ENCODE results near the gene IRF6.

Gene IRF6

DNA sequence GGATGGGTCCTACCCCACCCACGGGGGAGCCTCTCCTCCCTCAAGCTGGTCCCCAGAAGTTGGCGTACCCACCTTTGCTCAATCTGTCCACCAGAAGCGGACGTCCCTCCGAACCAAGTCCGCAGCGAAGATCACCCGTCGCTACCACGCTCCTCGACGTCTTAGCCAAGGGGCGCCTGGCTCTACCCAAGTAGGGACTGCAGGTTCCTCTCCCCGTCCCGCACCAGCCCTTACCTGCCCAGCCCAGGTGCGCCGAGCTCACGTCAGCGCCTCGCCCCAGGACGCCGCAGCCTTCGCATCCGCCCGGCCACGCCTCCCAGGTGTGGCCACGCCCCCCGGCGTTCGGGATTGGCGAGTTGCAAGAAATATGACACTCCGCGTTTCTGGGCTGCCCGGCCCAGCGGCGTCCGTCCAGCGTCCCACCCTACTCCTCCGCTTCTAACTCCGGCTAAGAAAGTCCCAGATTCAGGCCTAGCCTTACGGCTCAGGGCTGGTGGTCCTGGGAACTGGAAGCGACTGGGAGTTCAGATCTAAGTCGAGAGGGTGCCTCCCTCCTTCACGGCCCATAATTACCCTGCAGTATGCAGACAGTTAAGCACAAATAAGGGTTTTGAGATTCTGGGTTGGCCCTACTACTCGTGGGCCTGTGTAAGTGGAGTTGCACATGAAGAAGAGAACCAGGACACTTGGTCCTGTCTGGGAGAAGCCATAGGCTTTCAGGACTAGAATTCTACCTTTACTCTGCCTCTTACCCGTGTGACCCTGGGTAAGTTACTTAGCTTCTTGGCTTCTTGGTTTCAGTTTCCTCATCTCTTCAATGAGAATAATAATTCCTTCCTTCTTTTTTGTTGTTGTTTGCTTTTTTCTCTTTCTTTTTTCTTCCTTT is at the start of gene IRF6:
Gene IRF6, minus strand, starts transcription at position 268 of the 886 bp plus-strand sequence. CDS start 4,729 bp downstream, outside the sequence.
- no peak for TF ChIP-seq JUND (IDR thresholded peaks at IDR 0.05; ENCODE audit: low read depth)
- in situ Hi-C loops (cut with HindIII; ENCODE audit: low pct_unique_long_range_greater_than_20kb, low sequenced_read_pairs) = no loop called here
- DNase-seq (ENCODE audit: low read depth in 1 of 2, low spot score in 1 of 2) = peak; percentile 83 to 98

DNA sequence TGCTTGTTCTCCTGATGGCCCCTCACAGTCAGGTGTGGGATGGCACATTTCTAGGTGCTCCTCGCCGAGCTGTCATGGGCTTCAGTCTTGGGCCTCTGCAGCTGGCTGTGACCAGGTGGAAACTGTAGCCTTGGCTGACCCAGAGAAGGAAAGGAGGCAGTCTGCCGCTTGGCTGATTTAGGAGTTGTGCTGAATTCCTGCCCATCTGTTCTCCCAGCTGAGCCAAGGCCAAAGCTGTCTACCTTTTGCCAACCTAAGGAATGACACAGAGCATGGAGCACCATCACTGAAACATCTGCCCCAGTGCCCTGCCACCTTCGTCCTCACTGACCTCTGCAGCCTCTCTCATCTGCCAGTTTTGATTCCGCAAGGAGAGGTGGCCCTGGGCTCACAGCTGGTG is 49.7 kb upstream of the IRF6 start:
- no peak for DNase-seq (ENCODE audit: low read depth in 1 of 2, low spot score in 1 of 2)
- no peak for TF ChIP-seq JUND (IDR thresholded peaks at IDR 0.05; ENCODE audit: low read depth)
- in situ Hi-C loops (cut with HindIII; ENCODE audit: low pct_unique_long_range_greater_than_20kb, low sequenced_read_pairs) = no loop called here

DNA sequence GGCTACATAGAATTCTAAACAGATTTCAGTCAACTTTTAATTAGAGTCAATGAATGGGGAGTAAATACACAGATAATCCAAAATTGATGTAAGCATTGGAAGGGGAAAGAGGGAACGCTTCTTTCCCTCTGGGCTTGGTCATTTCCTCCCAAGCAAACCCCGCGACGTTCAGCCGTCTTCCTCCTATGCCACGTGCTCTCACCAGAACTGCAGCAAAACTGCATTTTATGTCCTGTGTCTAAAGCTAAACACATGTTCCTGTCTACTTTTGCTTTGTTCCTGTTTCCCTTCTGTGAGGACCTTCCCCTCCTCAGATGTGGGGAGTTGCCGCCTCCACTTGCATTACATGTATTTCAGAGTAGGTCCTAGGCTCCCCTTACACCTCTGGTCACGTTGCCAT is 49.1 kb upstream of the IRF6 start:
- no peak for TF ChIP-seq JUND (IDR thresholded peaks at IDR 0.05; ENCODE audit: low read depth)
- in situ Hi-C loops (cut with HindIII; ENCODE audit: low pct_unique_long_range_greater_than_20kb, low sequenced_read_pairs) = no loop called here
- DNase-seq (ENCODE audit: low read depth in 1 of 2, low spot score in 1 of 2) = no peak

DNA sequence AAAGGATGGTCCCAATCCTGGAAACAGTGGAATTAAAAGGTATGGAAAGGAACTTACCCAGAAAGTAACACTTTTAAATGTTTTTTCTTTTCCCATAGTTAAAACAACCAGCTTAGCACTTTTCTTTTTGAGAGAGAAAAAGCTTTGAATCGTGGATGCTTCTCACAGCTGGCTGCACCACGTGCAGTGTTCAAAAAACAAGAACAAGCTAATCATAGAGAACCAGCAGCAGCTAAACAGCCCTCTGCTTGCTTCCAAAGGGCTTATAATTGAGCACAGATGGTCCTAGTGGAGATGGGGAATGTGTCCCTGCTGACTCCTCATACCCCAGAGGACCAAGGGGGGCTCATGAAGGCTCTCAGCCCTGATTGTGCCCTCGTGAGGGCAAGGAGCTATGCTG is 48.3 kb upstream of the IRF6 start:
- no peak for TF ChIP-seq JUND (IDR thresholded peaks at IDR 0.05; ENCODE audit: low read depth)
- DNase-seq (ENCODE audit: low read depth in 1 of 2, low spot score in 1 of 2) = no peak
- in situ Hi-C loops (cut with HindIII; ENCODE audit: low pct_unique_long_range_greater_than_20kb, low sequenced_read_pairs) = no loop called here

DNA sequence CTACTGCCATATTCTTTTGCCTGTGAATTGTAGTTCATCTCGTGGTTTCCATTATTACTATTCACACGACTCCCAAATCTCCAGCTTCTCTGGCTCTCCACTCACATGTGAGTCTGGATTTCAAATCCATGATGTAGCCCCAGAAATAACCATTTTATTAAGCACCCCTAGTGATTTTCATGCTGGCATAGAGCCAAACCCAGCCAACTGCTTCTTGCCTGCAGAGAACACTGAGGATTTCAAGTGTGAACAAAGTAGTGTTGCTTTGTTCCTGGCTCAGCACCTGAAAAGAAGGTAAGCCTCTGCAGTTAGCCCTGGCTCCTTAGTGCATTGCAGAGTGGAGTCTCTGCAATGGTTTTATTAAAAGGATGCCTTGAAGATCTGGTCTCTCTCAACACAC is 47.7 kb upstream of the IRF6 start:
- no peak for DNase-seq (ENCODE audit: low read depth in 1 of 2, low spot score in 1 of 2)
- in situ Hi-C loops (cut with HindIII; ENCODE audit: low pct_unique_long_range_greater_than_20kb, low sequenced_read_pairs) = no loop called here
- no peak for TF ChIP-seq JUND (IDR thresholded peaks at IDR 0.05; ENCODE audit: low read depth)

DNA sequence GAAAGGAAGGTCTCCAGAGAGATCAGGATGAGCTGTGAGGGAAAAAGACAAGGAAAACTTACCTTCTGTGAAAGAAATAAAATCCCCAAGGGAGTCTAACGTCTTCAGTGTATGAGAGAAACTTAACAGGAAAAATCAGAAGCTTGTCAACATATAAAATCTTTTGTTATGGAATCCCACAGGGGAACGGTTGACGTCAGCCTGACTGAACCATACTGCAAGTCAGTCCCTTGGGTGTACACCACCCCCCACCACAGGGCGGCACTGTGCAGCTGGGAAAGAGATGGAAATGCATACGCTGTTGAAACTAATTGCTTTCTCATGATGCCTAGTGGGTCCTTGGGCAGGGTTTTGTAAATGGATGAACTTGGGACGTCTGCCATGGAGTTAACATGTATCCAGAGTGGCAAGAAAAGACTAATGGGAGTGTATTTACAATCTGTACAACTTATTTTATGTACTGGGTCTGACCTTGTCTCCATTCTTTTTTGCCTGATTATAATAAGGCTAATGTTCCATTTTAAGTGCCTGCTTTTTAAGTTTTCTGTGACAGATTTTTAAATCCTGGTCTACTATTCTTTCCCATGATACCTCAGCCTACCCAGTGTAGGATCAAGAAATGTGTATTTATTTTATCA is 44.5 kb upstream of the IRF6 start:
- in situ Hi-C loops (cut with HindIII; ENCODE audit: low pct_unique_long_range_greater_than_20kb, low sequenced_read_pairs) = no loop called here

DNA sequence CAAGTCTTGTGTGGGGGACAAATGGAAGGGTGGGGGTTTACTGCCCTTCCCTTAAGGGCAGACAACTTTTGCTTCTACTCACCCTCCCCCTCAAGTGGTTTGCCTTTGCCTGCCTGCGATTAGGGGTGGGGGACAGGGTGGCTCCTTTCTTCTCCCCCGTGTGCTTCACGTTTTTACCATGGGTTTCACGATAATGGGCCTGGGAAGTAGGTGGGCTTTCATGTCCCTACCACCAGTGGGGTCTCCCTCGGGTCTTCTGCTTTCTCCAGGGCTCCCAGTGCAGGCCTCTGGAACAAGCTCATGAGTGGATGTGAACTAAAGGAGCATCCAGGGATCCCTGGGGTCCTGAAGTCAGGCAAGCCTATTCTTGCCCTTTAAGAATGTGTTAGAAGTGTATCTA is 43.4 kb upstream of the IRF6 start:
- no peak for TF ChIP-seq JUND (IDR thresholded peaks at IDR 0.05; ENCODE audit: low read depth)
- in situ Hi-C loops (cut with HindIII; ENCODE audit: low pct_unique_long_range_greater_than_20kb, low sequenced_read_pairs) = no loop called here
- no peak for DNase-seq (ENCODE audit: low read depth in 1 of 2, low spot score in 1 of 2)

More for the DNA sequence above, 44.5 kb upstream of the IRF6 start:
- TF ChIP-seq JUND (IDR thresholded peaks at IDR 0.05; ENCODE audit: low read depth) = no peak
- peak; percentile 66 to 78 for DNase-seq (ENCODE audit: low read depth in 1 of 2, low spot score in 1 of 2)

DNA sequence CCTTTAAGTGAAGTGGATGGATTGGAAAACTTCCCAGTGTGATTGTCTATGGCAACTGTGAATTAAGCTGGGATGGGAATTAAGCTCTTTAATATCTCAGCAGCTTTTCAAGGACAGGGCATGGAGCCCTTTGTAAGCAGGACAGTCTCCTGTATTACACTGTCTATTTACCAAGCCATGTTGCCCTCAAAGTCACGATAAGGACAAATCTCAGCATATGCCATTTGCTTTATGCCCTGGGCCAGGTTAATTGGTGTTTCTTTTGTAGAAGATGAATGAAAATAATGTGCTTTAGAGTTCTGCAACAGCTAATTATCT is 39.4 kb upstream of the IRF6 start:
- in situ Hi-C loops (cut with HindIII; ENCODE audit: low pct_unique_long_range_greater_than_20kb, low sequenced_read_pairs) = no loop called here

DNA sequence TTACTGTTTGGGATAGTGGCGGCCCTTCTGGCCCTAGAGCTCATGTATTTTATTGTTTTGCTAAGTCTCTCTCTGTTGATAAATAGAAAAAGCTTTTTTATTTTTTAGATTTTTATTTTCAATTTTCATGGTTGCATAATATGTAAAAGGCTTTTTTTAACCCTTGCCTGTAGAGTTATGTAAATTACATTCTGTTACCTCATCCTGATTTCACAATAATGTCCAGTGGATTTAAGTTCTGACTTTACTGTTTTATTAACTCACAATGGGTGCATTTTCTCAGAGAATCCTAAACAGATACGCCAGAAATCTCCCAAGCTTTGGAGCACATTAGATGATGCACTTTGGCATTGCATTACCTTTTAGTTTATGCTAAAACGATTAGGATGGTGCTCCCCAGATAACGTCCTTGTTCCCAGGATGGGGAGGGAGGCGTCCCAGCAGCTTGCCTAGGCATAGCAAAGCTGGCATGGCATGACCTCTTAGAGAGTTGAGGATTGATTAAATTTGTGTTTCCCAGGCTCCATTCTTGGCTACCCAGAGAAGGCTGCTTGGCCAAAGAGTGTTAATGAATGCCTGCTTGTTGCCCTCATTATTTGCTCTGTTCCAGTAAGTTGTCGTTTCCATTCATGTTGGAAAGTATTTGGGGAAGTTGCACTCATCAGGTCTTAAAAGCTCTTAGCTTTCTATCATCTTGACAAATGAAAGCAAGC is 38.9 kb upstream of the IRF6 start:
- in situ Hi-C loops (cut with HindIII; ENCODE audit: low pct_unique_long_range_greater_than_20kb, low sequenced_read_pairs) = no loop called here
- no peak for TF ChIP-seq JUND (IDR thresholded peaks at IDR 0.05; ENCODE audit: low read depth)
- no peak for DNase-seq (ENCODE audit: low read depth in 1 of 2, low spot score in 1 of 2)

More for the DNA sequence above, 39.4 kb upstream of the IRF6 start:
- DNase-seq (ENCODE audit: low read depth in 1 of 2, low spot score in 1 of 2) = no peak
- no peak for TF ChIP-seq JUND (IDR thresholded peaks at IDR 0.05; ENCODE audit: low read depth)

DNA sequence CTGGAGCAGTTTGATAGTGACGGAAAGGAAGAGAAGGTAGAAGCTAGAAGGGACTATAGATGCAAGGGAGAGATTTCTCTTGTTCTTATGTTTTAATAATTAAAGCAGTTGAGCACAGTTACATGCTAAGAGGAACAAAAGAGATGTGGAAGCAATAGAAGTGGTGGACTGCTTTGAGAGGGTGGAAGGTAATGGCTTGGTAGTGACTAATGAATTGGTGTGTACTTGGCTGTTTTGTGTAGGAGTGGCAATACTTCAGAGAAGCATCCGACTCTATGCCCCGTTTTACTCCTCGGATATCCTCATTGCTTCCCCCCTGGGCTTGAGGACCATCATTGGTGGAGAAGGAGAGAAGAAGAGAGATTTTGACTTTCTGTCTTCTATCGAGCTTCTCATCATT is 34.7 kb upstream of the IRF6 start:
- TF ChIP-seq JUND (IDR thresholded peaks at IDR 0.05; ENCODE audit: low read depth) = no peak
- in situ Hi-C loops (cut with HindIII; ENCODE audit: low pct_unique_long_range_greater_than_20kb, low sequenced_read_pairs) = no loop called here
- DNase-seq (ENCODE audit: low read depth in 1 of 2, low spot score in 1 of 2) = no peak

DNA sequence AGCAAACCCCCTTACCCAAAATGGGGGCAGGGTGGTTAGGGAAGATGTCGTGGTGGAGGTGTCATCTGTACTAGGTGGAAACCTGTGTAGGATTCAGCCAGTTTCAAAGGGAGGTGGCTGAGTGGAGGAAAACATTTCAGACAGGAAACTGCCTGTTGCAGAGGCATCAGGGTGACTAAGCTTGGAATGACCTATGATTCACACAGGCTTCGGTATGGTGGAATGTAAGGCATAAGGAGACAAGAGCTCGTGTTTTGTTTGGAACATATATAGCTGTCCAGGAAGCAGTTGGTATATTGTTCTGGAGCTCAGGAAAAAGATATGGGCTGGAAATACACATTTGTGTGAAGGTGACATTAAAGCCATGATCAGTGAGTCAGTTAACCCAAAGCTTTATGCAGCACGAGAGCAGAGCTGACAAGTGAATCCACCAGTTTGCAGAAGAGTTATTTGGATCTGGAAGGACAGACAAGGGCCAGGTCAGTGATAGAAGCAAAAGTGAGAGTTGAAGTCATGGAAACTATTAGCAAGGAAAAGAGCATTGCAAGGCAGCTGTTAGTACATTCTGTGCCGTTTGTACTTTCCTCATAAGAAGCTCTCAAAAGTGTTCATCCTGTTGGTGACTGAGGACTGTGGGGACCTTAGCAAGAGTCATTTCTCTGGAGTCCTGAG is 34.1 kb upstream of the IRF6 start:
- DNase-seq (ENCODE audit: low read depth in 1 of 2, low spot score in 1 of 2) = no peak
- in situ Hi-C loops (cut with HindIII; ENCODE audit: low pct_unique_long_range_greater_than_20kb, low sequenced_read_pairs) = no loop called here
- no peak for TF ChIP-seq JUND (IDR thresholded peaks at IDR 0.05; ENCODE audit: low read depth)

DNA sequence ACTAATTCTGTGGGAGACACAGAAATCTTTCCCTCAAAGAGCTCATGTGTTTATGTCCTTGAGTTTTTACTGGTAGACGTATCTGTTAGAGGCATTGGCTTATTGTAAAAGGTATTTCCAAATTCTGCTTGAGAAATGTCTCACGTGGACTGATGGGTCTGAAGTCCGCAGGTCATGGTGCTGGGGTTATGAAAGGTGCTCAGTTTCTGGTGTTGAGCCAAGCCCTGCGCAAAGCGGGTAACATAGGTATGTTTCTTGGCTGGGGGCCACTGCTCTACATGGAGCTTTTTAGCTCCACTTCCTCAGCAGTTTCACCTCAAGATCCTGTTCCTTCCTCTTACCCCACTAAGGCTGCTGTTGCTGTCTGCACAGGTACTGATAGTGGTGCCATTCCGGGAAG is 32.6 kb upstream of the IRF6 start:
- no peak for TF ChIP-seq JUND (IDR thresholded peaks at IDR 0.05; ENCODE audit: low read depth)
- no peak for DNase-seq (ENCODE audit: low read depth in 1 of 2, low spot score in 1 of 2)
- in situ Hi-C loops (cut with HindIII; ENCODE audit: low pct_unique_long_range_greater_than_20kb, low sequenced_read_pairs) = no loop called here

Data from T47D (cell line).